Measurements from ENCODE around the gene GREB1L.

- TF ChIP-seq POLR2A (IDR thresholded peaks at IDR 0.05; ENCODE audit: low read length) = no peak
- TF ChIP-seq GATA1 (IDR thresholded peaks at IDR 0.05; ENCODE audit: low read depth, low read length) = no peak
These were observed 15.4 kb downstream of the GREB1L start for GRCh38 chr18:21257386-21257785.

Measured in erythroblast (primary cell).